Muscle of leg (tissue), 9 donors: ENCODE data around the gene CLIC2. TPM values are rescaled to one million over a fixed set of nuclear protein-coding genes. Genes with fewer than 3 reads are reported as not detected.

Experiments used
- polyA plus RNA-seq, 8 donors: library from polyadenylated mRNA; unstranded; fragments of 120-200 nt; gene quantifications; one replicate each; pipeline versions ENCODE4 v1.2.1 to v1.2.3, GENCODE V29; 2013; ENCODE audit warnings: inconsistent platforms in 1 of 8, low replicate concordance in 1 of 8; ENCODE audit not compliant: insufficient read length in 8 of 8, insufficient read depth in 1 of 8
- total RNA-seq: library from RNA; stranded (reverse); fragments of 120-200 nt; gene quantifications from one replicate; pipeline ENCODE4 v1.2.4, GENCODE V29; 2013

CLIC2 gene
- total and polyA plus RNA-seq, 9 donors, result 3.1 to 5.7 (median 3.8) TPM

Other genes starting within 250 kb of the CLIC2 start
- 60.3 TPM for gene VBP1, start 118.2 kb downstream of the CLIC2 start, total RNA-seq
- gene VBP1, start 118.2 kb downstream of the CLIC2 start, polyA plus RNA-seq, result 10 to 100 TPM; 52.5 to 67.5 (median 61.4) TPM
- gene RAB39B, start 70.1 kb downstream of the CLIC2 start, total RNA-seq, result 0.40 TPM
- gene RAB39B, start 70.1 kb downstream of the CLIC2 start, polyA plus RNA-seq, result under 1 TPM; 0.34 to 0.69 (median 0.52) TPM
- gene F8A2, start 47.5 kb upstream of the CLIC2 start, total RNA-seq, result not detected
- not detected for gene F8A2, start 47.5 kb upstream of the CLIC2 start, polyA plus RNA-seq
- 0.84 TPM for gene F8A3, start 124.0 kb upstream of the CLIC2 start, total RNA-seq
- gene F8A3, start 124.0 kb upstream of the CLIC2 start, polyA plus RNA-seq, result 10 to 100 TPM in 1 of 8 donors, 1 to 10 TPM in 6, under 1 TPM in 1; 0.33 to 12.9 (median 5.5) TPM